NT2/D1 (cell line): ENCODE measurements around the gene DOCK1.

Experiments used
- DNase-seq: peaks from one replicate; pipeline ENCODE4 v3.0.0-alpha.2; 2011; ENCODE audit warnings: low read depth, low spot score
- H3K27me3 ChIP-seq: 2 replicates; pipeline ENCODE4 v1.6.0; 2011; ENCODE audit warnings: mild to moderate bottlenecking; ENCODE audit not compliant: insufficient read length, insufficient read depth
- H3K36me3 ChIP-seq: 2 replicates; pipeline ENCODE4 v1.6.1; 2011; ENCODE audit warnings: mild to moderate bottlenecking, low read length, mixed read lengths; ENCODE audit not compliant: insufficient read depth, insufficient read length
- H3K4me1 ChIP-seq: 2 replicates; pipeline ENCODE4 v1.5.1; 2011; ENCODE audit not compliant: insufficient read depth, insufficient read length
- H3K4me3 ChIP-seq: 2 replicates; pipeline ENCODE4 v1.5.1; 2011; ENCODE audit warnings: low read depth; ENCODE audit not compliant: insufficient read length
- H3K9ac ChIP-seq: 2 replicates; pipeline ENCODE4 v1.6.0; 2011; ENCODE audit warnings: low read depth; ENCODE audit not compliant: insufficient read length
- H3K9me3 ChIP-seq: 2 replicates; pipeline ENCODE4 v1.5.1; 2011; ENCODE audit warnings: mild to moderate bottlenecking, low read length; ENCODE audit not compliant: insufficient read depth
- SUZ12 ChIP-seq: IDR thresholded peaks from 2 replicates; pipeline ENCODE4 v1.6.1; 2011; ENCODE audit not compliant: insufficient read length, insufficient read depth; ENCODE audit errors: extremely low read depth
- YY1 ChIP-seq: IDR thresholded peaks from 2 replicates; pipeline ENCODE4 v1.6.1; 2011; ENCODE audit not compliant: insufficient read length, insufficient read depth
- ZNF274 ChIP-seq: IDR thresholded peaks from 2 replicates; pipeline ENCODE4 v1.6.1; 2011; ENCODE audit warnings: mild to moderate bottlenecking, low read depth, low read length

Gene DOCK1

GRCh38 chr10:127158662-127159061 is 253.4 kb downstream of the DOCK1 start:
- no peaks in the 10 kb centered on the region for H3K36me3 ChIP-seq
- TF ChIP-seq YY1, result no peak
- TF ChIP-seq SUZ12, result no peak
- TF ChIP-seq ZNF274, result no peak
- DNase-seq, result no peak
- no peaks in the 10 kb centered on the region for H3K27me3 ChIP-seq
- no peaks in the 10 kb centered on the region for H3K9me3 ChIP-seq
- H3K4me3 ChIP-seq, result no peak overlapping the region
- H3K4me1 ChIP-seq, result no peaks in the 10 kb centered on the region
- H3K9ac ChIP-seq, result no peak overlapping the region

GRCh38 chr10:127159648-127160245 is 254.5 kb downstream of the DOCK1 start:
- DNase-seq, result no peak
- no peaks in the 10 kb centered on the region for H3K36me3 ChIP-seq
- no peaks in the 10 kb centered on the region for H3K4me1 ChIP-seq
- no peak overlapping the region for H3K9ac ChIP-seq
- TF ChIP-seq YY1 (no peak), SUZ12 (no peak), ZNF274 (no peak)
- H3K27me3 ChIP-seq, result no peaks in the 10 kb centered on the region
- H3K9me3 ChIP-seq, result no peaks in the 10 kb centered on the region
- H3K4me3 ChIP-seq, result no peak overlapping the region

- H3K27me3 ChIP-seq, result no peaks in the 10 kb centered on the region
- TF ChIP-seq ZNF274 (no peak), SUZ12 (no peak), YY1 (no peak)
- H3K36me3 ChIP-seq, result no peaks in the 10 kb centered on the region
- H3K4me3 ChIP-seq, result no peak overlapping the region
- no peaks in the 10 kb centered on the region for H3K9me3 ChIP-seq
- DNase-seq, result no peak
- H3K4me1 ChIP-seq, result no peaks in the 10 kb centered on the region
- H3K9ac ChIP-seq, result no peak overlapping the region
These were observed 256.3 kb downstream of the DOCK1 start for GRCh38 chr10:127161482-127161881.

GRCh38 chr10:127162841-127163240 is 257.6 kb downstream of the DOCK1 start:
- no peaks in the 10 kb centered on the region for H3K27me3 ChIP-seq
- TF ChIP-seq ZNF274, result no peak
- no peak for TF ChIP-seq SUZ12
- no peak for TF ChIP-seq YY1
- H3K4me3 ChIP-seq, result no peak overlapping the region
- no peaks in the 10 kb centered on the region for H3K4me1 ChIP-seq
- H3K9ac ChIP-seq, result no peak overlapping the region
- H3K36me3 ChIP-seq, result no peaks in the 10 kb centered on the region
- no peaks in the 10 kb centered on the region for H3K9me3 ChIP-seq
- no peak for DNase-seq

GRCh38 chr10:127168261-127168660 is 263.0 kb downstream of the DOCK1 start:
- Histone ChIP-seq H3K9ac (no peak overlapping the region), H3K4me3 (no peak overlapping the region), H3K9me3 (no peaks in the 10 kb centered on the region), H3K27me3 (no peaks in the 10 kb centered on the region), H3K36me3 (peaks cover 5% of the 10 kb centered on the region), H3K4me1 (no peaks in the 10 kb centered on the region)
- TF ChIP-seq ZNF274, result no peak
- TF ChIP-seq YY1, result no peak
- no peak for TF ChIP-seq SUZ12
- DNase-seq, result no peak

GRCh38 chr10:127174866-127175265 is 269.6 kb downstream of the DOCK1 start:
- Histone ChIP-seq H3K9me3 (no peaks in the 10 kb centered on the region), H3K4me3 (no peak overlapping the region), H3K36me3 (peaks cover 7% of the 10 kb centered on the region), H3K9ac (no peak overlapping the region), H3K4me1 (no peaks in the 10 kb centered on the region), H3K27me3 (no peaks in the 10 kb centered on the region)
- TF ChIP-seq SUZ12 (no peak), YY1 (no peak), ZNF274 (no peak)
- DNase-seq, result no peak

GRCh38 chr10:127175357-127176110 is 270.3 kb downstream of the DOCK1 start:
- H3K4me1 ChIP-seq, result no peaks in the 10 kb centered on the region
- DNase-seq, result no peak

More at GRCh38 chr10:127175357-127176110, 270.3 kb downstream of the DOCK1 start:
- H3K9ac ChIP-seq, result no peak overlapping the region
- TF ChIP-seq SUZ12 (no peak), YY1 (no peak), ZNF274 (no peak)
- no peaks in the 10 kb centered on the region for H3K27me3 ChIP-seq
- peaks cover 7% of the 10 kb centered on the region for H3K36me3 ChIP-seq
- no peak overlapping the region for H3K4me3 ChIP-seq
- H3K9me3 ChIP-seq, result no peaks in the 10 kb centered on the region
